SK-N-SH treated with all-trans-retinoic acid at 6 μM for 48 hours (cell line): ENCODE data around the gene GRIN3A.

Experiments
- ATAC-seq: fragments of 200-7000 bp; cut with Tn5 transposase; 3 replicates; pipeline ENCODE4 v1.9.1; 2020; ENCODE audit warnings: mild to moderate bottlenecking, moderate library complexity
- ARNTL ChIP-seq: fragments of 450-650 bp; formaldehyde crosslinking; IDR thresholded peaks from 2 replicates; pipeline ENCODE4 v1.5.0; 2020; ENCODE audit warnings: low read depth, mild to moderate bottlenecking, moderate library complexity, borderline replicate concordance
- ESRRG ChIP-seq: fragments of 250-450 bp; sonication (Bioruptor Pico); IDR thresholded peaks from 2 replicates; pipeline ENCODE4 v1.6.1; 2021; ENCODE audit warnings: mild to moderate bottlenecking
- OSR1 ChIP-seq: fragments of 250-450 bp; sonication (Bioruptor Pico); IDR thresholded peaks from 2 replicates; pipeline ENCODE4 v1.8.0; 2022; ENCODE audit warnings: moderate library complexity, mild to moderate bottlenecking, inconsistent platforms
- POU6F1 ChIP-seq: fragments of 250-450 bp; sonication (Bioruptor Pico); IDR thresholded peaks from 2 replicates; pipeline ENCODE4 v1.8.0; 2021; ENCODE audit warnings: low read depth, mild to moderate bottlenecking, moderate library complexity, borderline replicate concordance
- PPARA ChIP-seq: fragments of 250-450 bp; sonication (Bioruptor Pico); IDR thresholded peaks from 2 replicates; pipeline ENCODE4 v1.5.0; 2020; ENCODE audit warnings: mild to moderate bottlenecking, borderline replicate concordance
- RARB ChIP-seq: fragments of 250-450 bp; sonication (Bioruptor Pico); IDR thresholded peaks from 2 replicates; pipeline ENCODE4 v1.8.0; 2021; ENCODE audit warnings: mild to moderate bottlenecking, moderate library complexity
- SNAI2 ChIP-seq: fragments of 250-450 bp; sonication (Bioruptor Pico); IDR thresholded peaks from 2 replicates; pipeline ENCODE4 v1.5.0; 2020; ENCODE audit warnings: mild to moderate bottlenecking, moderate library complexity
- TCF4 ChIP-seq: fragments of 250-450 bp; sonication (Bioruptor Pico); IDR thresholded peaks from 2 replicates; pipeline ENCODE4 v1.8.0; 2021; ENCODE audit warnings: mild to moderate bottlenecking, moderate library complexity, borderline replicate concordance
- TOX ChIP-seq: fragments of 250-450 bp; sonication (Bioruptor Pico); IDR thresholded peaks from 2 replicates; pipeline ENCODE4 v1.8.0; 2021; ENCODE audit warnings: mild to moderate bottlenecking, moderate library complexity, borderline replicate concordance
- ZC3H10 ChIP-seq: fragments of 250-450 bp; sonication (Bioruptor Pico); IDR thresholded peaks from 2 replicates; pipeline ENCODE4 v1.5.1; 2021; ENCODE audit warnings: mild to moderate bottlenecking, moderate library complexity
- ZFP3 ChIP-seq: fragments of 250-450 bp; sonication (Bioruptor Pico); IDR thresholded peaks from 2 replicates; pipeline ENCODE4 v1.5.0; 2020; ENCODE audit warnings: mild to moderate bottlenecking, moderate library complexity
- ZFP30 ChIP-seq: fragments of 450-650 bp; formaldehyde crosslinking; IDR thresholded peaks from 2 replicates; pipeline ENCODE4 v1.5.0; 2022; ENCODE audit warnings: mild to moderate bottlenecking, moderate library complexity
- ZNF565 ChIP-seq: fragments of 450-650 bp; formaldehyde crosslinking; conservative IDR thresholded peaks from 2 replicates; pipeline ENCODE4 v1.5.0; 2020; ENCODE audit warnings: low read depth, mild to moderate bottlenecking, moderate library complexity
- ZNF70 ChIP-seq: fragments of 450-650 bp; formaldehyde crosslinking; IDR thresholded peaks from 2 replicates; pipeline ENCODE4 v1.5.0; 2020; ENCODE audit warnings: mild to moderate bottlenecking, moderate library complexity
- ZNF8 ChIP-seq: fragments of 450-650 bp; formaldehyde crosslinking; IDR thresholded peaks from 2 replicates; pipeline ENCODE4 v1.5.0; 2020; ENCODE audit warnings: mild to moderate bottlenecking, moderate library complexity
- TF ChIP-seq, protein P1 (sequence below): fragments of 250-450 bp; sonication (Bioruptor Pico); IDR thresholded peaks from 2 replicates; pipeline ENCODE4 v1.5.1; 2021; ENCODE audit warnings: mild to moderate bottlenecking, moderate library complexity
- TF ChIP-seq, protein P2 (sequence below): fragments of 250-450 bp; sonication (Bioruptor Pico); IDR thresholded peaks from 2 replicates; pipeline ENCODE4 v1.8.0; 2020; ENCODE audit warnings: mild to moderate bottlenecking, moderate library complexity, borderline replicate concordance
- TF ChIP-seq, protein P3 (sequence below): fragments of 250-450 bp; sonication (Bioruptor Pico); IDR thresholded peaks from 2 replicates; pipeline ENCODE4 v1.5.1; 2020; ENCODE audit warnings: low read depth, mild to moderate bottlenecking, moderate library complexity
- TF ChIP-seq, protein P4 (sequence below): fragments of 250-450 bp; sonication (Bioruptor Pico); IDR thresholded peaks from 2 replicates; pipeline ENCODE4 v1.5.0; 2020; ENCODE audit warnings: mild to moderate bottlenecking, moderate library complexity

Gene GRIN3A

GRCh38 chr9:101591787-101592446, 146.5 kb downstream of the GRIN3A start:
- ATAC-seq, result no peak
- no peak for TF ChIP-seq ARNTL (CRISPR knock-in tag)
- TF ChIP-seq ZFP3, result no peak
- TF ChIP-seq ZC3H10, result no peak
- TF ChIP-seq ESRRG (CRISPR knock-in tag), result no peak
- no peak for TF ChIP-seq TCF4 (CRISPR knock-in tag)
- no peak for TF ChIP-seq ZNF565 (CRISPR knock-in tag)
- TF ChIP-seq, protein P1, sequence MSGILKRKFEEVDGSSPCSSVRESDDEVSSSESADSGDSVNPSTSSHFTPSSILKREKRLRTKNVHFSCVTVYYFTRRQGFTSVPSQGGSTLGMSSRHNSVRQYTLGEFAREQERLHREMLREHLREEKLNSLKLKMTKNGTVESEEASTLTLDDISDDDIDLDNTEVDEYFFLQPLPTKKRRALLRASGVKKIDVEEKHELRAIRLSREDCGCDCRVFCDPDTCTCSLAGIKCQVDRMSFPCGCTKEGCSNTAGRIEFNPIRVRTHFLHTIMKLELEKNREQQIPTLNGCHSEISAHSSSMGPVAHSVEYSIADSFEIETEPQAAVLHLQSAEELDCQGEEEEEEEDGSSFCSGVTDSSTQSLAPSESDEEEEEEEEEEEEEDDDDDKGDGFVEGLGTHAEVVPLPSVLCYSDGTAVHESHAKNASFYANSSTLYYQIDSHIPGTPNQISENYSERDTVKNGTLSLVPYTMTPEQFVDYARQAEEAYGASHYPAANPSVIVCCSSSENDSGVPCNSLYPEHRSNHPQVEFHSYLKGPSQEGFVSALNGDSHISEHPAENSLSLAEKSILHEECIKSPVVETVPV, result no peak
- TF ChIP-seq POU6F1 (CRISPR knock-in tag), result no peak
- TF ChIP-seq PPARA, result no peak
- no peak for TF ChIP-seq OSR1
- no peak for TF ChIP-seq ZNF8 (CRISPR knock-in tag)
- no peak for TF ChIP-seq TOX
- TF ChIP-seq, protein P2, sequence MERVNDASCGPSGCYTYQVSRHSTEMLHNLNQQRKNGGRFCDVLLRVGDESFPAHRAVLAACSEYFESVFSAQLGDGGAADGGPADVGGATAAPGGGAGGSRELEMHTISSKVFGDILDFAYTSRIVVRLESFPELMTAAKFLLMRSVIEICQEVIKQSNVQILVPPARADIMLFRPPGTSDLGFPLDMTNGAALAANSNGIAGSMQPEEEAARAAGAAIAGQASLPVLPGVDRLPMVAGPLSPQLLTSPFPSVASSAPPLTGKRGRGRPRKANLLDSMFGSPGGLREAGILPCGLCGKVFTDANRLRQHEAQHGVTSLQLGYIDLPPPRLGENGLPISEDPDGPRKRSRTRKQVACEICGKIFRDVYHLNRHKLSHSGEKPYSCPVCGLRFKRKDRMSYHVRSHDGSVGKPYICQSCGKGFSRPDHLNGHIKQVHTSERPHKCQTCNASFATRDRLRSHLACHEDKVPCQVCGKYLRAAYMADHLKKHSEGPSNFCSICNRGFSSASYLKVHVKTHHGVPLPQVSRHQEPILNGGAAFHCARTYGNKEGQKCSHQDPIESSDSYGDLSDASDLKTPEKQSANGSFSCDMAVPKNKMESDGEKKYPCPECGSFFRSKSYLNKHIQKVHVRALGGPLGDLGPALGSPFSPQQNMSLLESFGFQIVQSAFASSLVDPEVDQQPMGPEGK (CRISPR knock-in tag), result no peak
- TF ChIP-seq, protein P3, sequence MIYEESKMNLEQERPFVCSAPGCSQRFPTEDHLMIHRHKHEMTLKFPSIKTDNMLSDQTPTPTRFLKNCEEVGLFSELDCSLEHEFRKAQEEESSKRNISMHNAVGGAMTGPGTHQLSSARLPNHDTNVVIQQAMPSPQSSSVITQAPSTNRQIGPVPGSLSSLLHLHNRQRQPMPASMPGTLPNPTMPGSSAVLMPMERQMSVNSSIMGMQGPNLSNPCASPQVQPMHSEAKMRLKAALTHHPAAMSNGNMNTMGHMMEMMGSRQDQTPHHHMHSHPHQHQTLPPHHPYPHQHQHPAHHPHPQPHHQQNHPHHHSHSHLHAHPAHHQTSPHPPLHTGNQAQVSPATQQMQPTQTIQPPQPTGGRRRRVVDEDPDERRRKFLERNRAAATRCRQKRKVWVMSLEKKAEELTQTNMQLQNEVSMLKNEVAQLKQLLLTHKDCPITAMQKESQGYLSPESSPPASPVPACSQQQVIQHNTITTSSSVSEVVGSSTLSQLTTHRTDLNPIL (CRISPR knock-in tag), result no peak
- no peak for TF ChIP-seq RARB (CRISPR knock-in tag)
- no peak for TF ChIP-seq SNAI2

DNA sequence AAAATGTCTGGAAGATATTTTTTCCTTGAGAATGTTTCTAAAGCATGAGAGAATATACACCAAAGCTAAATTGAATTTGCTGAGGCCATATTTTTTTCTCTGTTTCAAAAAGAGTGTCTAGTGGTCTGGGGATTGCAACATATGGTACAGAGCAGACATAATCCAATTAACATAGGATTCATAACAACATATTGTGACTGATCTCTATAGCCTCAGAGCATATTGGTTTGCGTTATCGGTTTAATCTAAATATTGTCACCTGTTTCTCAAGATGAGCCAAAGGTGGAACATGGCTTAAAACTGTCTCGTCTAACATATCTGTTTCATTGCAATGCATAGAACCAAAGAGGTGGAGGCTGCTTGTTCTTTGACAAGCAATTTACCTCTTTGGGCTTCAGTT, 147.5 kb downstream of the GRIN3A start:
- no peak for TF ChIP-seq SNAI2
- TF ChIP-seq ZNF565 (CRISPR knock-in tag), result no peak
- TF ChIP-seq ARNTL (CRISPR knock-in tag), result no peak
- no peak for TF ChIP-seq OSR1
- peak; percentile 21; the same call in 1 of the 2 replicates for TF ChIP-seq TCF4 (CRISPR knock-in tag)
- TF ChIP-seq POU6F1 (CRISPR knock-in tag), result no peak
- no peak for TF ChIP-seq ZFP3
- no peak for TF ChIP-seq ZNF70 (CRISPR knock-in tag)
- TF ChIP-seq, all 23 proteins: peak for 1
- no peak for ATAC-seq

GRCh38 chr9:101590074-101590473, 148.4 kb downstream of the GRIN3A start:
- peak; percentile 73 for ATAC-seq

DNA sequence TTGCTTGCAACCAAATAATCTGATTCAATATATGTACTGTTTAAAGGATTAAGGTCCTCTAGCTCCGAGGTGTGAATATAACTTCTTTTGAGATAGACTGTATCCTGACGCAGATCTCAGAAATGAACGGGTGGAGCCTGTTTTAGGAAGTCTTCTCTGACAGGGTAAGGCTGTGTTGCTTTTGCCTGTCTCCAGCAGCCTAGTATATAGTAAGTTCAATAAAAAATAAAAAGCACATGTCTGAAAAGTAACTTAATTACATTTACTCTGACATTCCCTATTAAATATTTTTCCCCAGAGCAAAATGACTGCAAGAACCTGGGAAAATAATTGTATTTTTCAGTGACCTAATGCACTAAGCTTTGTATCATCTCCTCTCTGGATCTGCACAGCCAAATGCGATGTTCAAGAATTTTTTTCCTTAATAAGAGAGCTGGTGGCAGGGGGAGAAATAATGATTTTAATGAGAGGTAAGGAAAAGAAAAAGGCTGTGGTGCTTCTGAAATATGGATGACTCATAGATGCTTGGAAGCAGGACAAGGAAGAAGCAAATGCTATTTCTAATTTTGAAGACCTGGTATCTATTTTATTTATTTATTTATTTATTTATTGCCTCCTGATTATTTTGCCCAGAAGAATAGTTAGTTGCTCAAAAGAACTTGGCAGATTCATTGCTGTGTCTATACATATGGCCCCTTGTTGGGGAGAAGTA, 151.0 kb downstream of the GRIN3A start:
- ATAC-seq, result peak; percentile 71
- TF ChIP-seq ZNF565 (CRISPR knock-in tag) (no peak), ZNF70 (CRISPR knock-in tag) (no peak), ZFP3 (no peak), ZFP30 (no peak), ARNTL (CRISPR knock-in tag) (no peak)
- TF ChIP-seq, protein P1, result no peak
- TF ChIP-seq, protein P2 (CRISPR knock-in tag), result no peak
- TF ChIP-seq, protein P4, sequence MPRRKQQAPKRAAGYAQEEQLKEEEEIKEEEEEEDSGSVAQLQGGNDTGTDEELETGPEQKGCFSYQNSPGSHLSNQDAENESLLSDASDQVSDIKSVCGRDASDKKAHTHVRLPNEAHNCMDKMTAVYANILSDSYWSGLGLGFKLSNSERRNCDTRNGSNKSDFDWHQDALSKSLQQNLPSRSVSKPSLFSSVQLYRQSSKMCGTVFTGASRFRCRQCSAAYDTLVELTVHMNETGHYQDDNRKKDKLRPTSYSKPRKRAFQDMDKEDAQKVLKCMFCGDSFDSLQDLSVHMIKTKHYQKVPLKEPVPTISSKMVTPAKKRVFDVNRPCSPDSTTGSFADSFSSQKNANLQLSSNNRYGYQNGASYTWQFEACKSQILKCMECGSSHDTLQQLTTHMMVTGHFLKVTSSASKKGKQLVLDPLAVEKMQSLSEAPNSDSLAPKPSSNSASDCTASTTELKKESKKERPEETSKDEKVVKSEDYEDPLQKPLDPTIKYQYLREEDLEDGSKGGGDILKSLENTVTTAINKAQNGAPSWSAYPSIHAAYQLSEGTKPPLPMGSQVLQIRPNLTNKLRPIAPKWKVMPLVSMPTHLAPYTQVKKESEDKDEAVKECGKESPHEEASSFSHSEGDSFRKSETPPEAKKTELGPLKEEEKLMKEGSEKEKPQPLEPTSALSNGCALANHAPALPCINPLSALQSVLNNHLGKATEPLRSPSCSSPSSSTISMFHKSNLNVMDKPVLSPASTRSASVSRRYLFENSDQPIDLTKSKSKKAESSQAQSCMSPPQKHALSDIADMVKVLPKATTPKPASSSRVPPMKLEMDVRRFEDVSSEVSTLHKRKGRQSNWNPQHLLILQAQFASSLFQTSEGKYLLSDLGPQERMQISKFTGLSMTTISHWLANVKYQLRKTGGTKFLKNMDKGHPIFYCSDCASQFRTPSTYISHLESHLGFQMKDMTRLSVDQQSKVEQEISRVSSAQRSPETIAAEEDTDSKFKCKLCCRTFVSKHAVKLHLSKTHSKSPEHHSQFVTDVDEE (CRISPR knock-in tag), result no peak
